Naive thymus-derived CD4-positive, alpha-beta T cell (primary cell): ENCODE results near the gene JAKMIP1. TPM values are rescaled to one million over a fixed set of nuclear protein-coding genes. Genes with fewer than 3 reads are reported as not detected.

Experiments used
- ATAC-seq: fragments of 150-1000 bp; cut with Tn5 transposase; 2 replicates; pipeline ENCODE4 v1.10.0; 2021; ENCODE audit warnings: mild to moderate bottlenecking, moderate library complexity
- CTCF ChIA-PET: fragments of 350-600 bp; sonication (Branson Sonifier 250); formaldehyde crosslinking; loops from one replicate; lab custom pipeline; 2021; ENCODE audit warnings: antibody characterized with exemption; lab: Charles Lee
- POLR2A ChIA-PET: fragments of 350-600 bp; sonication (Branson Sonifier 250); formaldehyde crosslinking; loops from one replicate; lab custom pipeline; 2021; ENCODE audit warnings: antibody characterized with exemption, inconsistent platforms; lab: Charles Lee
- DNase-seq, 9 donors: peaks; one replicate each; pipeline versions ENCODE4 v3.0.0 to v3.0.0-alpha.2; 2020 to 2022; ENCODE audit warnings: mixed read lengths in 1 of 9
- H3K27ac ChIP-seq: one replicate; pipeline ENCODE4 v1.7.0; 2013; ENCODE audit warnings: mild to moderate bottlenecking, low read depth, low read length, moderate library complexity
- H3K27me3 ChIP-seq, 2 donors: one replicate each; pipeline ENCODE4 v1.7.0; 2013; ENCODE audit warnings: low read length in 2 of 2, mild to moderate bottlenecking in 2 of 2, moderate library complexity in 2 of 2; ENCODE audit not compliant: control insufficient read depth in 2 of 2, insufficient read depth in 2 of 2
- H3K36me3 ChIP-seq, 3 experiments: 1 replicate in 2 of 3; 2 replicates in 1 of 3; pipeline ENCODE4 v1.7.0; 2013; ENCODE audit warnings: low read length in 3 of 3, mild to moderate bottlenecking in 3 of 3, moderate library complexity in 1 of 3; ENCODE audit not compliant: insufficient read depth in 3 of 3, control insufficient read depth in 2 of 3
- H3K4me1 ChIP-seq, 2 donors: one replicate each; pipeline ENCODE4 v1.7.0; 2013; ENCODE audit warnings: low read length in 2 of 2, mild to moderate bottlenecking in 2 of 2, moderate library complexity in 1 of 2; ENCODE audit not compliant: control insufficient read depth in 2 of 2, insufficient read depth in 2 of 2
- H3K4me3 ChIP-seq: 2 replicates; pipeline ENCODE4 v1.7.0; 2013; ENCODE audit warnings: mild to moderate bottlenecking, low read length
- H3K9me3 ChIP-seq, 3 experiments: 1 replicate in 2 of 3; 2 replicates in 1 of 3; pipeline ENCODE4 v1.7.0; 2013; ENCODE audit warnings: low read length in 3 of 3; ENCODE audit not compliant: control insufficient read depth in 2 of 3
- H3K27ac Mint-ChIP-seq, 9 donors: one replicate each; pipeline ENCODE4 v1.8.0; 2020 to 2022; ENCODE audit warnings: mixed read lengths in 9 of 9, mild to moderate bottlenecking in 8 of 9, moderate library complexity in 5 of 9, inconsistent platforms in 2 of 9
- H3K27me3 Mint-ChIP-seq, 5 donors: one replicate each; pipeline ENCODE4 v1.8.0; 2021 to 2022; ENCODE audit warnings: mixed read lengths in 5 of 5, mild to moderate bottlenecking in 1 of 5
- H3K36me3 Mint-ChIP-seq, 5 donors: one replicate each; pipeline ENCODE4 v1.8.0; 2020 to 2022; ENCODE audit warnings: mixed read lengths in 5 of 5, mild to moderate bottlenecking in 3 of 5, inconsistent platforms in 1 of 5
- H3K4me1 Mint-ChIP-seq, 7 donors: one replicate each; pipeline ENCODE4 v1.8.0; 2020 to 2022; ENCODE audit warnings: mixed read lengths in 7 of 7, mild to moderate bottlenecking in 3 of 7, inconsistent platforms in 1 of 7
- H3K4me3 Mint-ChIP-seq, 10 donors: one replicate each; pipeline ENCODE4 v1.8.0; 2020 to 2022; ENCODE audit warnings: mild to moderate bottlenecking in 10 of 10, mixed read lengths in 10 of 10, moderate library complexity in 6 of 10, inconsistent platforms in 2 of 10
- H3K9me3 Mint-ChIP-seq, 11 donors: one replicate each; pipeline ENCODE4 v1.8.0; 2020 to 2022; ENCODE audit warnings: mixed read lengths in 11 of 11, mild to moderate bottlenecking in 4 of 11, inconsistent platforms in 1 of 11, moderate library complexity in 1 of 11
- intact Hi-C, 2 donors: fragments of 100-400 bp; cut with micrococcal nuclease; formaldehyde crosslinking; loops; one replicate each; pipeline ENCODE4 v1.15.1; 2023
- polyA plus RNA-seq, 2 donors: library from polyadenylated mRNA; unstranded; fragments of 300-500 nt; fragmentation: Illumina TruSeq; gene quantifications; one replicate each; pipeline ENCODE4 v1.2.3, GENCODE V29; 2021
- total RNA-seq, 6 experiments: library from RNA in 5 of 6; stranded (reverse) in 5 of 6; gene quantifications; 1 replicate in 5 of 6; 2 replicates in 1 of 6; pipeline ENCODE4 v1.2.3 and lab custom pipeline; 2021 to 2026

Gene JAKMIP1
- total and polyA plus RNA-seq, 7 experiments from 2014 or later: 0.21 to 15.3 (median 2.4) TPM; not detected in 3

DNA sequence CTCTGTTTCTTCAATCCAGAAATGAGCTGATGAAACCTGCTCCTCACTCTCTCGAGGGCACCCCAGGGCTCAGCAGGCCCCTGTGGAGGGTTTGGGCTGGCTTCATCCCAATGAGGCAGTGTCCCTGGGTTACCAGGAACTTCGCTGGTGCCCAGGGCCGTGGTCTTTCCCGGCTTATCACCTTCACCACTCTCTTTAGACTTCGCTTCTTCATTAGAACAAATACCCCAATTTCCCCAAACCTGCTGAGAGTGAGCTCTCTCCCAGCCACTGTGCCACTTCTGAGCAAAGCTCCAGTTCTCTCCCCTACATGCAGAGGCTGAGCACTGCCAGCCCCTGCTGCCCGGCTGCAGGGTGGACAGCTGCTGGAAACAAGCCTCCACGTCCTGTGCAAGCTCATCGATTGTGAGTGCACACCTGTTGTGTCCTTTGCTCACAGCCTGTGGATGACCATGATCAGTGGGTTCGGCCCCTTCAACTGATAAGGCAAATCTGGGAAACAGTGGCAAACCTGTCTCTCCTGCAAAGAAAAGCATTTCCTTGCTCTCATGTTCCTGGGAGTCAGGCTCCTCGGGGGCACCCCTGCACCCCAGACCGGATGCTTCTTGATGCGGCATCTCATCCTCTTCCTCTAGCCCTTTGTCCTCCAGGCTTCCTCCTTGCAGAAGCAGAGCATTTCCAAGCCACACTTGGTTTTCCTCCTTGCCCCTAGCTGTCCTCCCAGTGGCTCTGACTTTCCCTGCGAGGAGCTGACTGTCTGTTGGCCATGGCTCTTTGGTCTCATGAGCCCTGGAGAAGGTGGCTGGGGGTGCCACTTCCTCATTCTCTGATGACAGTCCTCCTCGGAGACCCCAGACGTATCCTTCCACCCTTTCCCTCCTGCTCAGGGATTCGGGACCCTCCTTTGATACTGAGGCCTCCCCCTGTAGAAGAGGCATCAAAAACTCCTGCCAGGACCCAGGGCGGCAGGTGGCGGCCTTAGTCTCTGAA lies 210.8 kb downstream of the JAKMIP1 start:
- intact Hi-C loops: loop anchor here in 1 of 2 donors (10.0 kb wide), 1 partner anchor 625 kb away; no protein-coding TSS in a partner anchor
- ChIA-PET POLR2A (no interaction called here), CTCF (no interaction called here)
- Histone ChIP-seq H3K9me3 (no peaks in the 10 kb centered on the region), H3K4me3 (no peak overlapping the region), H3K27me3 (no peaks in the 10 kb centered on the region), H3K27ac (no peak overlapping the region), H3K36me3 (no peaks in the 10 kb centered on the region), H3K4me1 (no peaks in the 10 kb centered on the region)
- peaks cover 0 to 2% (median 0%) of the 10 kb centered on the region in 7 donors for H3K4me1 Mint-ChIP-seq
- no peak overlapping the region for H3K4me3 Mint-ChIP-seq
- peaks cover 0 to 26% (median 4%) of the 10 kb centered on the region in 5 donors for H3K27me3 Mint-ChIP-seq
- H3K36me3 Mint-ChIP-seq: peaks cover 0 to 3% (median 0%) of the 10 kb centered on the region in 5 donors
- peak overlapping the region in 1 of 9 donors; percentile 2 for H3K27ac Mint-ChIP-seq
- ATAC-seq: no peak
- peaks cover 0 to 10% (median 4%) of the 10 kb centered on the region in 11 donors for H3K9me3 Mint-ChIP-seq
- DNase-seq: no peak

DNA sequence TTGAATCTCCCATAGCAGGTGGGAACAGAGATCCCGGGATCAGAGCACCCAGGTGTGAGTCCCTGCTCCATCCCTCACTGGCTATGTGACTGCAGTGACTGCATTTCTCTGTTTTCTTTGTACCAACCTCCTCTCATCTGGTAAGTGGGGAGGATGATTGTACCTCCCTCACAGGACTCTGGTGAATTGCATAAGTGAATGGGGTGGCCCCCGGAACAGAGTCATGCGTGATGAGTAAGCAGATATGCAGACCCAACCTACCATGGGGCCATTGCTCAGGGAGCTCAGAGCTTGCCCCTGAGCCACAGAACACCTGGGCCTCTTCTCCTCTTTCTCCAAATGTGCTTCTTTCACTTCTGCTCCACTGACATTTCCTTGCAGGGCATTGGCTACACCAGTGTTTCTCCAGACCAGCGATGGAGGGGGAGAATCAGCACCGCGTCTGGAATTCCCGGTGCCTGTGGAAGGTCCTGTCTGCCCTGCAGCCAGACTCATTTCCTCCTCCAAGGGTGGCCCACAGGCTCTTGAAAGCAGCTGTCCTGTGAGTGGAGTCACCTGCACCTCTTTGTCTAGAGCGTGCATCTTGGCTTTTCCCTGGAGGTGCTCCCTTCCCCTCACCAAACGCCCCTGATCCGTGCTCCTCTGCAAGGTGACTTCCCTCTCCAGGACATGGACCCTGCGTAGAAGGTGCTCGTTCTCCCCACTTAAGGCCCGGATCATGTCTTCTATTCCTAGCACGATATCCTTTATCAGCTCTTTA lies 212.1 kb downstream of the JAKMIP1 start:
- ChIA-PET POLR2A (no interaction called here), CTCF (no interaction called here)
- Mint-ChIP-seq H3K4me3 (no peak overlapping the region), H3K27me3 (peaks cover 0 to 29% (median 7%) of the 10 kb centered on the region in 5 donors), H3K4me1 (peaks cover 0 to 2% (median 0%) of the 10 kb centered on the region in 7 donors), H3K27ac (no peak overlapping the region), H3K36me3 (peaks cover 0 to 8% (median 0%) of the 10 kb centered on the region in 5 donors), H3K9me3 (peaks cover 0 to 23% (median 10%) of the 10 kb centered on the region in 11 donors)
- intact Hi-C loops: loop anchor here in 1 of 2 donors (10.0 kb wide), 1 partner anchor 623 kb away; no protein-coding TSS in a partner anchor
- no peaks in the 10 kb centered on the region for H3K36me3 ChIP-seq
- no peak for DNase-seq
- no peaks in the 10 kb centered on the region for H3K9me3 ChIP-seq
- H3K27ac ChIP-seq: no peak overlapping the region
- H3K4me3 ChIP-seq: no peak overlapping the region
- H3K4me1 ChIP-seq: no peaks in the 10 kb centered on the region
- no peak for ATAC-seq
- no peaks in the 10 kb centered on the region for H3K27me3 ChIP-seq

DNA sequence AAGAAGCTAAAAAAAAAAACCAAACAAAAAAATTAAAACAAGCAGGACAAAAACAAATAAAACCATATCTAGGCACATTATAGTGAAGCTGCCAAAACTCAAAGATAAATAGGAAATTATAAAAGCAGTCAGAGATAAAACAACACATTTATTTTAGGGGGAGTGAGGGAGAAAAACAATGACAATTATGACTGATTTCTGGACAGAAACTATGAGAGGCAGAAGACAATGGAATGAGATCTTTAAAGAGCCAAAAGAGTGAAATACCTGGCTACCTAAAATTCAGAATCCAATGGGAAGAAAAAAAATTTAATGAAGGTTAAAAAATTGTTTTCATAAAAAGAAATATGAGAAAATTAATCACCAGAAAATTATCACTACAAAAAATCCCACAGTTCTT lies 215.5 kb downstream of the JAKMIP1 start:
- ChIA-PET POLR2A (no interaction called here), CTCF (no interaction called here)
- peaks cover 3 to 23% (median 22%) of the 10 kb centered on the region in 5 donors for H3K27me3 Mint-ChIP-seq
- no peaks in the 10 kb centered on the region for H3K4me1 ChIP-seq
- no peaks in the 10 kb centered on the region for H3K36me3 ChIP-seq
- peaks cover 0 to 31% (median 13%) of the 10 kb centered on the region in 11 donors for H3K9me3 Mint-ChIP-seq
- no peak overlapping the region for H3K4me3 ChIP-seq
- DNase-seq (no peak), ATAC-seq (no peak)
- intact Hi-C loops: loop anchor here in 1 of 2 donors (10.0 kb wide), 1 partner anchor 620 kb away; no protein-coding TSS in a partner anchor
- H3K9me3 ChIP-seq: no peaks in the 10 kb centered on the region
- no peaks in the 10 kb centered on the region for H3K27me3 ChIP-seq
- H3K27ac Mint-ChIP-seq: no peak overlapping the region
- peaks cover 0 to 11% (median 0%) of the 10 kb centered on the region in 5 donors for H3K36me3 Mint-ChIP-seq
- peaks cover 0 to 2% (median 0%) of the 10 kb centered on the region in 7 donors for H3K4me1 Mint-ChIP-seq
- no peak overlapping the region for H3K4me3 Mint-ChIP-seq
- no peak overlapping the region for H3K27ac ChIP-seq

DNA sequence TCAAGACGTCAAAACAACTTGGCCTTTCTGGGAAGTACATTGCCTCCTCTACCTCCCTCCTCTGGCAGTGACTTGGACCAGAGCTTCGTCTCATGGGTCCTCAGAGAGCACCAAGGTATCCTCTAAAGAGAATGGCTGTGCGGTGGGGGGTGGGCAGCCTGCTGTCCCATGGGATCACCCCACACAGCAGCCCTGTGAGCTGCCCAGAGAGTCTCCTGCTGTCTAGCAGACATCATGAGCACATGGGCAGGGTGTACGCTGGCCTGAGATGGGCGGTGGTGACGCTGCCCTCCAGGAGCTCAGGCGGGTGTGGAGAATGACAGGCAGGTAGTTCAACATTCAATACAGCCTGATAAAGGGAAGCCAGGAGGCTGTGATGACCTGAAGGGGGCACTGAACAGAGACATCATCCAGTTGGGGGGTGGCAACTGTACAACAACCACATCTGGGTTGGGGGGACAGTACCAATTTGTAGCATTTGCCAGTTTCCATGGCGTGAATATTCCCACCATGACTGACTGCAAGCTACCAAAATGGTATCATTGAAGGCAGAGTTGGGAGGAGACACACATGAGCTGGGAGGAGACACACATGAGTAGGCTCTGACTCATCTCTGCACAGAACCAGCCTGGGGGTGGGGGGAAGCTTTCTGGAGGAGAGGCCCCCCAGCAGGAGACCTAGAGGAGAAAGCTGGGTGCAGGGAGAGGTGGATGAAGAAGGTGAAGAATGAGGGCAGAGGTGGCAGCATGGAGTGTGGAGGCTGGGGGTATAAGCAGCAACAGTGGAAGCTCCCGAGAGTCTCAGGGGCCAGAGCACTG lies 218.0 kb downstream of the JAKMIP1 start:
- no peak for ATAC-seq
- no peak overlapping the region for H3K27ac Mint-ChIP-seq
- peaks cover 16 to 30% (median 26%) of the 10 kb centered on the region in 5 donors for H3K27me3 Mint-ChIP-seq
- Histone ChIP-seq H3K4me3 (no peak overlapping the region), H3K27me3 (no peaks in the 10 kb centered on the region), H3K36me3 (no peaks in the 10 kb centered on the region), H3K27ac (no peak overlapping the region), H3K4me1 (no peaks in the 10 kb centered on the region), H3K9me3 (no peaks in the 10 kb centered on the region)
- intact Hi-C loops: loop anchor here in 1 of 2 donors (10.0 kb wide), 1 partner anchor 618 kb away; no protein-coding TSS in a partner anchor
- ChIA-PET CTCF (interaction anchor here (1.6 kb wide), 1 partner anchor 16 kb away, joined by 3 read pairs; no protein-coding TSS in a partner anchor), POLR2A (no interaction called here)
- no peak for DNase-seq
- H3K4me3 Mint-ChIP-seq: no peak overlapping the region
- H3K36me3 Mint-ChIP-seq: peaks cover 0 to 11% (median 0%) of the 10 kb centered on the region in 5 donors
- peaks cover 0 to 31% (median 13%) of the 10 kb centered on the region in 11 donors for H3K9me3 Mint-ChIP-seq
- peaks cover 0 to under 1% (median 0%) of the 10 kb centered on the region in 7 donors for H3K4me1 Mint-ChIP-seq

DNA sequence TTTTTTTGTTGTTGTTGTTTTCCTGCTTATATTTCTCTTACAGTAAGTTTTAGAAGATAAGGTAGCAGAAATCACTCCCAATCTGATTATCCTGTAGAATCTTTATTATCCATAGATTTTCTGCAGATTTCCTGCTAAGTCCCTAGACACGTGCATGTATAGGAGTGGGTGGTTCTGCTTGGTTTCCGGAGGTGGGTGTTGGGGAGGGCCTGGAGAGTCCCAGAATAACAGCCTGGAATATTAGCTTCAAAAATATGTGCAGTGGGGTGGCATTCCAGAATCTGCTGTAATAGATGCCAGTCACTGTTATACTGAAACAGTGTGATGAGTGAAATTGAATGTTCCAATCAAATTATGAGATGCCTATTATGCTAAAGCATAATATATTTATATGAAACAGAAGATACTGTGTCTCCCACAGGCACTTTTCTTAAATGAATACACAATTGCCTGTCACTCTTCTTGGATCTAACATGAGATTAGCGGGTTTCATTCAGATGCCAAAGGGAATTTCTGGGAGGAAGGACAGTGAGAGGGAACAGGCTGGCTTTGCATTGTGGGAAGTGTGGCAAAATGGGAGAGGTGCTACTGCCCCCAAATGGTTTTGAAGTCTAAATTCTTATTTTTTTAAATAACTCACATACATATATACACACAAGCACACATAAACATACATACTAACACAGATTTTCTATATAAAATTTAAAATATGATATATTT lies 219.8 kb downstream of the JAKMIP1 start:
- DNase-seq (no peak), ATAC-seq (no peak)
- no peak overlapping the region for H3K27ac ChIP-seq
- CTCF ChIA-PET: no interaction called here
- peaks cover 0 to 11% (median 0%) of the 10 kb centered on the region in 5 donors for H3K36me3 Mint-ChIP-seq
- peaks cover 16 to 33% (median 30%) of the 10 kb centered on the region in 5 donors for H3K27me3 Mint-ChIP-seq
- H3K9me3 ChIP-seq: no peaks in the 10 kb centered on the region
- H3K9me3 Mint-ChIP-seq: peaks cover 0 to 28% (median 13%) of the 10 kb centered on the region in 11 donors
- H3K36me3 ChIP-seq: no peaks in the 10 kb centered on the region
- H3K27ac Mint-ChIP-seq: no peak overlapping the region
- H3K4me1 ChIP-seq: no peaks in the 10 kb centered on the region
- POLR2A ChIA-PET: no interaction called here
- no peaks in the 10 kb centered on the region for H3K27me3 ChIP-seq
- H3K4me1 Mint-ChIP-seq: no peaks in the 10 kb centered on the region
- no peak overlapping the region for H3K4me3 Mint-ChIP-seq
- H3K4me3 ChIP-seq: no peak overlapping the region
- intact Hi-C loops: loop anchor here in 1 of 2 donors (10.0 kb wide), 1 partner anchor 616 kb away; no protein-coding TSS in a partner anchor
